Pancreas (tissue), 10 donors: ENCODE data around the gene SPACA4. TPM values are rescaled to one million over a fixed set of nuclear protein-coding genes. Genes with fewer than 3 reads are reported as not detected.

Experiments used
- ATAC-seq, 4 donors: fragments of 200-7000 bp; cut with Tn5 transposase; one replicate each; pipeline versions ENCODE4 v1.8.0 to v1.9.1; 2020; ENCODE audit warnings: mild to moderate bottlenecking in 4 of 4, moderate library complexity in 4 of 4
- DNase-seq, 6 donors: peaks; one replicate each; pipeline ENCODE4 v3.0.0-alpha.2; 2020
- FAIRE-seq: peaks from 2 replicates; lab custom pipeline; 2012; peaks lifted over from hg19 to GRCh38; lab: Jason Lieb, UNC
- H3K27ac ChIP-seq, 4 donors: fragments of 200-600 bp; sonication (generic); 1 replicate in 3 of 4; 2 replicates in 1 of 4; pipeline versions ENCODE4 v1.5.0 to v1.8.0; 2020
- H3K27me3 ChIP-seq, 4 donors: fragments of 200-600 bp; one replicate each; pipeline ENCODE4 v1.8.0; 2021
- H3K36me3 ChIP-seq, 3 donors: fragments of 200-600 bp; sonication (generic) in 1 of 3; one replicate each; pipeline versions ENCODE4 v1.5.0 to v1.8.0; 2020 to 2021
- H3K4me1 ChIP-seq, 3 donors: fragments of 200-600 bp; one replicate each; pipeline ENCODE4 v1.8.0; 2021
- H3K4me3 ChIP-seq, 4 donors: fragments of 200-600 bp; sonication (generic) in 2 of 4; one replicate each; pipeline versions ENCODE4 v1.5.0 to v1.8.0; 2020 to 2021
- H3K9me3 ChIP-seq, 4 donors: fragments of 200-600 bp; one replicate each; pipeline ENCODE4 v1.8.0; 2021
- CTCF ChIP-seq, 4 donors: fragments of 200-600 bp; sonication (generic) in 3 of 4; IDR thresholded peaks; one replicate each; pipeline versions ENCODE4 v1.5.0 to v1.8.0; 2021; ENCODE audit warnings: antibody characterized with exemption in 4 of 4
- WGBS, 2 donors: extraction: QIAGEN DNeasy Blood & Tissue Kit; methylation state at CpG; one replicate each; pipeline ENCODE4 v1.1.7; 2013; 5-methylcytosine and 5-hydroxymethylcytosine counted together
- intact Hi-C, 3 donors: fragments of 100-400 bp; cut with DNase I; formaldehyde crosslinking; loops; one replicate each; pipeline versions ENCODE4 v1.11.1 to v1.14.2; 2022
- polyA plus RNA-seq, 2 donors: library from polyadenylated mRNA; stranded (reverse); fragments of 200-250 nt; gene quantifications; one replicate each; pipeline ENCODE4 v1.2.3, GENCODE V29; 2013
- total RNA-seq, 6 donors: library from RNA; stranded (reverse); fragmentation: NEBNext Ultra II Directional in 4 of 6; extraction: Animal tissue kit (Norgen Biotek cat#: 25700) in 4 of 6; gene quantifications; one replicate each; pipeline versions ENCODE4 v1.2.1 to v1.2.4, GENCODE V29; 2021 to 2023
- donor health status: healthy with polysubstance abuse.
- donor health status: DM: no; HTN: no; CAD: no; lungs with moderate emphysema.
- donor health status: DM: no; HTN: no; CAD: no.
- donor health status: control.
- donor health status: control.
- donor health status: Bipolar disorder and iron deficiency.
- donor health status: DM: yes; HTN: yes; CAD: no.
- donor health status: DM: no; HTN: no; CAD: no.
- donor health status: DM: no; HTN: no; CAD: no.
- donor health status: DM: yes; HTN: yes; CAD: no.

Gene SPACA4
- total and polyA plus RNA-seq, 8 donors = 0.12 TPM; not detected in 7

GRCh38 chr19:48654299-48655059 lies 47.9 kb downstream of the SPACA4 start:
- intact Hi-C loops = loop anchor here in 1 of 3 donors (10.0 kb wide), 1 partner anchor 180 kb away; the partner anchor contains the start of gene HSD17B14

GRCh38 chr19:48656840-48657474 lies 50.4 kb downstream of the SPACA4 start:
- H3K36me3 ChIP-seq = no peaks in the 10 kb centered on the region
- no peak for DNase-seq
- H3K4me3 ChIP-seq = no peak overlapping the region
- TF ChIP-seq CTCF (IDR thresholded peaks at IDR 0.05) = no peak
- intact Hi-C loops = loop anchor here in 1 of 3 donors (10.0 kb wide), 1 partner anchor 178 kb away; the partner anchor contains the start of gene HSD17B14
- WGBS, 2 donors = 46 to 50% methylated on average over 16 of the region's 16 CpGs
- no peaks in the 10 kb centered on the region for H3K27me3 ChIP-seq
- H3K27ac ChIP-seq = no peak overlapping the region
- H3K9me3 ChIP-seq = no peaks in the 10 kb centered on the region
- H3K4me1 ChIP-seq = peaks cover 0 to 7% (median 0%) of the 10 kb centered on the region in 3 donors
- no peak for FAIRE-seq
- ATAC-seq = no peak

More at GRCh38 chr19:48654299-48655059, 47.9 kb downstream of the SPACA4 start:
- H3K27me3 ChIP-seq = no peaks in the 10 kb centered on the region
- DNase-seq (no peak), ATAC-seq (no peak), FAIRE-seq (no peak)
- no peaks in the 10 kb centered on the region for H3K9me3 ChIP-seq
- no peak for TF ChIP-seq CTCF (IDR thresholded peaks at IDR 0.05)
- no peaks in the 10 kb centered on the region for H3K4me1 ChIP-seq
- H3K27ac ChIP-seq = no peak overlapping the region
- no peak overlapping the region for H3K4me3 ChIP-seq
- WGBS, 2 donors = 46 to 55% methylated on average over 11 of the region's 11 CpGs
- no peaks in the 10 kb centered on the region for H3K36me3 ChIP-seq

Other genes with a start within 250 kb of the SPACA4 start
- gene TMEM143, start 242.8 kb upstream of the SPACA4 start, total RNA-seq = 1 to 10 TPM; 3.3 to 7.3 (median 4.4) TPM
- 10 to 100 TPM in 1 of 2 donors, 1 to 10 TPM in 1; 8.0 to 11.2 TPM for gene TMEM143, start 242.8 kb upstream of the SPACA4 start, polyA plus RNA-seq
- 1 to 10 TPM in 1 of 6 donors, under 1 TPM in 3, not detected in 2; 0.19 to 1.1 (median 0.25) TPM for gene SYNGR4, start 242.4 kb upstream of the SPACA4 start, total RNA-seq
- 10 to 100 TPM in 1 of 2 donors, under 1 TPM in 1; 0.91 to 16.4 TPM for gene SYNGR4, start 242.4 kb upstream of the SPACA4 start, polyA plus RNA-seq
- gene KDELR1, start 215.2 kb upstream of the SPACA4 start, total RNA-seq = 10 to 100 TPM; 58.7 to 99.0 (median 77.0) TPM
- gene KDELR1, start 215.2 kb upstream of the SPACA4 start, polyA plus RNA-seq = 100 to 1,000 TPM in 1 of 2 donors, 10 to 100 TPM in 1; 85.4 to 113 TPM
- gene GRIN2D, start 213.1 kb upstream of the SPACA4 start, total RNA-seq = under 1 TPM in 5 of 6 donors, not detected in 1; 0.04 to 0.66 (median 0.26) TPM
- under 1 TPM; 0.19 TPM for gene GRIN2D, start 213.1 kb upstream of the SPACA4 start, polyA plus RNA-seq
- gene GRWD1, start 160.8 kb upstream of the SPACA4 start, total RNA-seq = 10 to 100 TPM; 13.0 to 23.1 (median 18.2) TPM
- 10 to 100 TPM in 1 of 2 donors, 1 to 10 TPM in 1; 8.6 to 10.2 TPM for gene GRWD1, start 160.8 kb upstream of the SPACA4 start, polyA plus RNA-seq
- under 1 TPM; 0.20 to 0.56 (median 0.37) TPM for gene KCNJ14, start 151.2 kb upstream of the SPACA4 start, total RNA-seq
- under 1 TPM; 0.49 to 0.59 TPM for gene KCNJ14, start 151.2 kb upstream of the SPACA4 start, polyA plus RNA-seq
- 10 to 100 TPM; 25.4 to 39.2 (median 29.1) TPM for gene CYTH2, start 137.4 kb upstream of the SPACA4 start, total RNA-seq
- 10 to 100 TPM; 51.7 to 54.2 TPM for gene CYTH2, start 137.4 kb upstream of the SPACA4 start, polyA plus RNA-seq
- gene LMTK3, start 94.9 kb upstream of the SPACA4 start, total RNA-seq = 1 to 10 TPM; 2.3 to 4.1 (median 2.8) TPM
- gene LMTK3, start 94.9 kb upstream of the SPACA4 start, polyA plus RNA-seq = 1 to 10 TPM; 4.1 to 7.7 TPM
- under 1 TPM in 5 of 6 donors, not detected in 1; 0.32 to 0.64 (median 0.60) TPM for gene SULT2B1, start 54.6 kb upstream of the SPACA4 start, total RNA-seq
- 1 to 10 TPM; 1.3 to 1.7 TPM for gene SULT2B1, start 54.6 kb upstream of the SPACA4 start, polyA plus RNA-seq
- gene FAM83E, start 8.3 kb downstream of the SPACA4 start, total RNA-seq = 1 to 10 TPM; 1.2 to 2.9 (median 2.6) TPM
- gene FAM83E, start 8.3 kb downstream of the SPACA4 start, polyA plus RNA-seq = 1 to 10 TPM; 1.8 to 3.4 TPM
- gene RPL18, start 12.4 kb downstream of the SPACA4 start, total RNA-seq = 1,000 to 10,000 TPM in 4 of 6 donors, 100 to 1,000 TPM in 2; 881 to 1,605 (median 1,071) TPM
- 1,000 to 10,000 TPM; 1,358 to 2,344 TPM for gene RPL18, start 12.4 kb downstream of the SPACA4 start, polyA plus RNA-seq
- 10 to 100 TPM in 1 of 6 donors, 1 to 10 TPM in 5; 4.3 to 11.0 (median 6.6) TPM for gene SPHK2, start 12.8 kb downstream of the SPACA4 start, total RNA-seq
- gene SPHK2, start 12.8 kb downstream of the SPACA4 start, polyA plus RNA-seq = 10 to 100 TPM; 15.9 to 24.0 TPM
- gene DBP, start 30.6 kb downstream of the SPACA4 start, total RNA-seq = 1 to 10 TPM; 3.3 to 8.3 (median 6.5) TPM
- gene DBP, start 30.6 kb downstream of the SPACA4 start, polyA plus RNA-seq = 10 to 100 TPM in 1 of 2 donors, 1 to 10 TPM in 1; 4.7 to 11.4 TPM
- 1 to 10 TPM; 2.6 to 6.2 (median 4.5) TPM for gene CA11, start 39.4 kb downstream of the SPACA4 start, total RNA-seq
- gene CA11, start 39.4 kb downstream of the SPACA4 start, polyA plus RNA-seq = 10 to 100 TPM; 10.2 to 15.2 TPM
- under 1 TPM in 5 of 6 donors, not detected in 1; 0.12 to 0.37 (median 0.20) TPM for gene NTN5, start 66.3 kb downstream of the SPACA4 start, total RNA-seq
- gene NTN5, start 66.3 kb downstream of the SPACA4 start, polyA plus RNA-seq = 1 to 10 TPM in 1 of 2 donors, under 1 TPM in 1; 0.38 to 1.8 TPM
- gene FUT2, start 89.2 kb downstream of the SPACA4 start, total RNA-seq = 10 to 100 TPM in 2 of 6 donors, 1 to 10 TPM in 4; 4.8 to 14.5 (median 8.2) TPM
- 1 to 10 TPM; 3.7 to 5.4 TPM for gene FUT2, start 89.2 kb downstream of the SPACA4 start, polyA plus RNA-seq
- gene MAMSTR, start 113.0 kb downstream of the SPACA4 start, total RNA-seq = 1 to 10 TPM in 2 of 6 donors, under 1 TPM in 4; 0.51 to 2.6 (median 0.84) TPM
- 1 to 10 TPM; 1.5 to 2.3 TPM for gene MAMSTR, start 113.0 kb downstream of the SPACA4 start, polyA plus RNA-seq
- gene RASIP1, start 133.9 kb downstream of the SPACA4 start, total RNA-seq = 1 to 10 TPM; 5.3 to 9.6 (median 6.5) TPM
- 10 to 100 TPM; 16.2 to 40.9 TPM for gene RASIP1, start 133.9 kb downstream of the SPACA4 start, polyA plus RNA-seq
- 1 to 10 TPM in 4 of 6 donors, under 1 TPM in 2; 0.73 to 4.6 (median 1.9) TPM for gene IZUMO1, start 140.2 kb downstream of the SPACA4 start, total RNA-seq
- 1 to 10 TPM; 1.9 to 3.8 TPM for gene IZUMO1, start 140.2 kb downstream of the SPACA4 start, polyA plus RNA-seq
- 10 to 100 TPM in 4 of 6 donors, 1 to 10 TPM in 2; 6.5 to 29.7 (median 12.6) TPM for gene FUT1, start 145.9 kb downstream of the SPACA4 start, total RNA-seq
- 10 to 100 TPM in 1 of 2 donors, 1 to 10 TPM in 1; 7.7 to 12.7 TPM for gene FUT1, start 145.9 kb downstream of the SPACA4 start, polyA plus RNA-seq
- under 1 TPM in 1 of 6 donors, not detected in 5; 0.51 TPM for gene FGF21, start 148.8 kb downstream of the SPACA4 start, total RNA-seq
- gene FGF21, start 148.8 kb downstream of the SPACA4 start, polyA plus RNA-seq = not detected
- 10 to 100 TPM; 26.6 to 53.8 (median 36.3) TPM for gene BCAT2, start 204.3 kb downstream of the SPACA4 start, total RNA-seq
- 10 to 100 TPM; 59.7 to 91.8 TPM for gene BCAT2, start 204.3 kb downstream of the SPACA4 start, polyA plus RNA-seq
- 1 to 10 TPM in 4 of 6 donors, under 1 TPM in 2; 0.69 to 4.0 (median 1.7) TPM for gene HSD17B14, start 229.7 kb downstream of the SPACA4 start, total RNA-seq
- gene HSD17B14, start 229.7 kb downstream of the SPACA4 start, polyA plus RNA-seq = 10 to 100 TPM in 1 of 2 donors, 1 to 10 TPM in 1; 8.5 to 25.4 TPM